GM12801 (cell line): ENCODE measurements around the gene PMM1.

Experiments used
- CTCF ChIP-seq: IDR thresholded peaks from one replicate; pipeline ENCODE4 v1.5.1; 2011; ENCODE audit warnings: control low read depth; ENCODE audit not compliant: insufficient read length; ENCODE audit errors: extremely low read depth

The PMM1 gene

GRCh38 chr22:41557401-41558240 lies 32.0 kb downstream of the PMM1 start:
- TF ChIP-seq CTCF: no peak

- TF ChIP-seq CTCF: no peak
Measured at GRCh38 chr22:41556561-41556960, 33.1 kb downstream of the PMM1 start.

- no peak for TF ChIP-seq CTCF
Measured at GRCh38 chr22:41555325-41555982, 34.2 kb downstream of the PMM1 start.

GRCh38 chr22:41551877-41552582 lies 37.6 kb downstream of the PMM1 start:
- no peak for TF ChIP-seq CTCF

GRCh38 chr22:41550952-41551491 lies 38.6 kb downstream of the PMM1 start:
- no peak for TF ChIP-seq CTCF

GRCh38 chr22:41548830-41549211 lies 40.8 kb downstream of the PMM1 start:
- TF ChIP-seq CTCF: no peak
